HG02852 (cell line): ENCODE measurements around the gene ZNF740.

Source experiments
- ATAC-seq: cut with Tn5 transposase; IDR thresholded peaks from one replicate; pipeline ENCODE4 v1.9.1; 2021; ENCODE audit warnings: mild to moderate bottlenecking, moderate library complexity; ENCODE audit not compliant: unreplicated experiment

Gene ZNF740

DNA sequence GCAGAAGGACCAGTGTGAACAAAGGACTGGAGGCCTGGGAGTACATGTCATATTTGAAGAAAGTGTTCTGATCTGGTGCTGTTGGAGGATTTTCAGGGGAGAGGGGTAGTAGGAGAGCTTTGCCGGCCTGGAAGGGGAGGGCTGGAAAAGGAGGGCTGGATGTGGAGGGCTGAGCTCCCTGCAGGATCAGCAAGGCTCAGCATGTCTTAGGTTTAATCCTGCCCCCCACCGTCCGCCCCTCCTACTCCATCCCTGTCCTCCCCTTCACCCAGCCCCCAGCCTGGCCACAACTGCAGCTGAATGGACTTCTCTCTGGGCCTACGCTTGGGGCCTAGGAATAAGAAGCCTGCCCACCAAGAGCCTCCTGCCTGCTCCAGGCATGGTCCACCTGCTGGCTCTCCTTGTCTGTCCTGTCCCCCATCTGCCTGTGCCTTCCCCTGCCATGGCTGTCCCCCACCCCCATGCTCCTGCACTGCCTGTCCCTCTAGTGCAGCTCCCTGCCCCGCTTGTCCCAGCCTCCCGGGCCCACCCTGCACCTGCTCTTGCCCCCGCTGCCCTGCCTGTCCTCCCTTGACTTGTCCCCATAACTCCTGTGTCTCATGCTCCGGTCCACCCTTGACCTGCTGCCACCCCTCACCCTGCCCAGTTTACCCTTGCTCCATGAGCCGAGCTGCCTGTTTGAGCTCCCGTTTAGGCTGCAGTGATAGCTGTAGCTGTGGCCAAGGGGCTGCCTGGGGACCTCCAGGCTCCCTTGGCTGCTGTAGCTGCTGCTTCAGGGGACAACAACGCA, 61.3 kb downstream of the ZNF740 start:
- no peak for ATAC-seq

DNA sequence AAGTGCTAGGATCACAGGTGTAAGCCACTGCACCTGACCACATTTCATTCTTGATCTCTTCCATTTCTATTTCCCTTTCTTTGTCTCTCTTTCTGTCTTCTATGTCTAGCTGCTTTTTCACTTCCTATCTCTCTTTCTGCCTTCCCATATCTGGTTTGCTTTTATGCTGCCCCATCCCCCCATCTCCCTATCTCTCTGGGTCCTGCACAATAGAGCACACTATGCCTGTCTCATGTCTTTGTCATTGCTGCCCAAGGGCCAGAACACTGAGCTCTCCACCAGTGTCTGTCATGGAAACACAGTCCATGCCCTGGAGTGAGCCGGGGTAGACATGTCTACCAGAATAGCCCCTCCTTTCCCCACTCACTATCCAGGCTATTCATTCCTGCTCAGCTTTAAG, 63.8 kb downstream of the ZNF740 start:
- ATAC-seq, result no peak
